ENCODE data around the gene RNF157. TPM values are rescaled to one million over a fixed set of nuclear protein-coding genes. Genes with fewer than 3 reads are reported as not detected.

Gene RNF157
- total RNA-seq, 1 donor from 2014 or later: 17.8 TPM

- peaks cover 23% of the 10 kb centered on the region for H3K27me3 Mint-ChIP-seq (ENCODE audit: unreplicated experiment)
- no peak overlapping the region for H3K4me3 Mint-ChIP-seq (ENCODE audit: unreplicated experiment)
- DNase-seq: no peak
- no peak for TF ChIP-seq CTCF (IDR thresholded peaks at IDR 0.05; ENCODE audit: partially characterized antibody, unreplicated experiment)
- no peak overlapping the region for H3K27ac Mint-ChIP-seq (ENCODE audit: unreplicated experiment)
- no peaks in the 10 kb centered on the region for H3K36me3 Mint-ChIP-seq (ENCODE audit: unreplicated experiment)
- peaks cover 5% of the 10 kb centered on the region for H3K9me3 Mint-ChIP-seq (ENCODE audit: unreplicated experiment)
- H3K4me1 Mint-ChIP-seq (ENCODE audit: low read depth, unreplicated experiment): peaks cover 18% of the 10 kb centered on the region
These were observed 99.6 kb downstream of the RNF157 start for GRCh38 chr17:76140661-76141211.

GRCh38 chr17:76139801-76140660, 100.3 kb downstream of the RNF157 start:
- Mint-ChIP-seq H3K27ac (ENCODE audit: unreplicated experiment) (no peak overlapping the region), H3K4me3 (ENCODE audit: unreplicated experiment) (peak overlapping the region; percentile 38), H3K4me1 (ENCODE audit: low read depth, unreplicated experiment) (peaks cover 16% of the 10 kb centered on the region), H3K27me3 (ENCODE audit: unreplicated experiment) (peaks cover 27% of the 10 kb centered on the region), H3K9me3 (ENCODE audit: unreplicated experiment) (peaks cover 5% of the 10 kb centered on the region), H3K36me3 (ENCODE audit: unreplicated experiment) (no peaks in the 10 kb centered on the region)
- TF ChIP-seq CTCF (IDR thresholded peaks at IDR 0.05; ENCODE audit: partially characterized antibody, unreplicated experiment): no peak
- DNase-seq: peak; percentile 45

- no peak for DNase-seq
- Mint-ChIP-seq H3K4me1 (ENCODE audit: low read depth, unreplicated experiment) (peaks cover 16% of the 10 kb centered on the region), H3K27ac (ENCODE audit: unreplicated experiment) (no peak overlapping the region), H3K36me3 (ENCODE audit: unreplicated experiment) (no peaks in the 10 kb centered on the region), H3K27me3 (ENCODE audit: unreplicated experiment) (peaks cover 29% of the 10 kb centered on the region), H3K4me3 (ENCODE audit: unreplicated experiment) (peak overlapping the region; percentile 38), H3K9me3 (ENCODE audit: unreplicated experiment) (peaks cover 5% of the 10 kb centered on the region)
- no peak for TF ChIP-seq CTCF (IDR thresholded peaks at IDR 0.05; ENCODE audit: partially characterized antibody, unreplicated experiment)
These were observed 101.2 kb downstream of the RNF157 start for GRCh38 chr17:76138896-76139752.

- no peak for DNase-seq
- Mint-ChIP-seq H3K9me3 (ENCODE audit: unreplicated experiment) (peaks cover 5% of the 10 kb centered on the region), H3K4me1 (ENCODE audit: low read depth, unreplicated experiment) (peaks cover 15% of the 10 kb centered on the region), H3K4me3 (ENCODE audit: unreplicated experiment) (no peak overlapping the region), H3K27ac (ENCODE audit: unreplicated experiment) (no peak overlapping the region), H3K27me3 (ENCODE audit: unreplicated experiment) (peaks cover 31% of the 10 kb centered on the region), H3K36me3 (ENCODE audit: unreplicated experiment) (no peaks in the 10 kb centered on the region)
- TF ChIP-seq CTCF (IDR thresholded peaks at IDR 0.05; ENCODE audit: partially characterized antibody, unreplicated experiment): no peak
These were observed 101.9 kb downstream of the RNF157 start for GRCh38 chr17:76138234-76138895.
